ENCODE data around the gene CADM1. TPM values are rescaled to one million over a fixed set of nuclear protein-coding genes. Genes with fewer than 3 reads are reported as not detected.

The CADM1 gene
- total RNA-seq, 2 donors from 2014 or later: 49.6 to 137 TPM

- no peak overlapping the region for H3K27ac ChIP-seq
- no peaks in the 10 kb centered on the region for H3K4me1 ChIP-seq (replicated peaks)
- no peaks in the 10 kb centered on the region for H3K9me3 ChIP-seq
- 63% methylated on average over 2 of the region's 2 CpGs for WGBS
- intact Hi-C loops (cut with DNase I): loop anchor here (10.0 kb wide), 1 partner anchor 727 kb away; no protein-coding TSS in a partner anchor
- TF ChIP-seq POLR2A (IDR thresholded peaks at IDR 0.05) (no peak), POLR2AphosphoS5 (IDR thresholded peaks at IDR 0.05) (no peak), CTCF (IDR thresholded peaks at IDR 0.05) (no peak)
- H3K36me3 ChIP-seq: no peaks in the 10 kb centered on the region
- no peak for DNase-seq (ENCODE audit: low spot score)
- H3K4me3 ChIP-seq: no peak overlapping the region
- no peaks in the 10 kb centered on the region for H3K27me3 ChIP-seq (replicated peaks; ENCODE audit: insufficient read depth)
Observed at GRCh38 chr11:115497303-115497702, 6.9 kb downstream of the CADM1 start.

GRCh38 chr11:115496892-115497291 lies 7.3 kb downstream of the CADM1 start:
- WGBS: 50% methylated on average over 3 of the region's 3 CpGs

GRCh38 chr11:115493905-115494304 lies 10.3 kb downstream of the CADM1 start:
- 92% methylated on average over 2 of the region's 2 CpGs for WGBS
- Histone ChIP-seq H3K4me3 (no peak overlapping the region), H3K27me3 (replicated peaks; ENCODE audit: insufficient read depth) (no peaks in the 10 kb centered on the region), H3K36me3 (no peaks in the 10 kb centered on the region), H3K4me1 (replicated peaks) (no peaks in the 10 kb centered on the region), H3K27ac (no peak overlapping the region), H3K9me3 (no peaks in the 10 kb centered on the region)
- DNase-seq (ENCODE audit: low spot score): no peak
- no peak for TF ChIP-seq POLR2AphosphoS5 (IDR thresholded peaks at IDR 0.05)
- no peak for TF ChIP-seq POLR2A (IDR thresholded peaks at IDR 0.05)
- no peak for TF ChIP-seq CTCF (IDR thresholded peaks at IDR 0.05)
- intact Hi-C loops (cut with DNase I): loop anchor here (10.0 kb wide), 1 partner anchor 731 kb away; no protein-coding TSS in a partner anchor

More at GRCh38 chr11:115496892-115497291, 7.3 kb downstream of the CADM1 start:
- H3K27me3 ChIP-seq (replicated peaks; ENCODE audit: insufficient read depth): no peaks in the 10 kb centered on the region
- TF ChIP-seq POLR2AphosphoS5 (IDR thresholded peaks at IDR 0.05) (no peak), CTCF (IDR thresholded peaks at IDR 0.05) (no peak), POLR2A (IDR thresholded peaks at IDR 0.05) (no peak)
- H3K9me3 ChIP-seq: no peaks in the 10 kb centered on the region
- no peak for DNase-seq (ENCODE audit: low spot score)
- no peak overlapping the region for H3K27ac ChIP-seq
- H3K4me3 ChIP-seq: no peak overlapping the region
- intact Hi-C loops (cut with DNase I): loop anchor here (10.0 kb wide), 1 partner anchor 728 kb away; no protein-coding TSS in a partner anchor
- H3K36me3 ChIP-seq: no peaks in the 10 kb centered on the region
- no peaks in the 10 kb centered on the region for H3K4me1 ChIP-seq (replicated peaks)

GRCh38 chr11:115493488-115493887 lies 10.7 kb downstream of the CADM1 start:
- intact Hi-C loops (cut with DNase I): loop anchor here (10.0 kb wide), 1 partner anchor 731 kb away; no protein-coding TSS in a partner anchor
- DNase-seq (ENCODE audit: low spot score): no peak
- Histone ChIP-seq H3K4me1 (replicated peaks) (no peaks in the 10 kb centered on the region), H3K27ac (no peak overlapping the region), H3K9me3 (no peaks in the 10 kb centered on the region), H3K27me3 (replicated peaks; ENCODE audit: insufficient read depth) (no peaks in the 10 kb centered on the region), H3K36me3 (no peaks in the 10 kb centered on the region), H3K4me3 (no peak overlapping the region)
- TF ChIP-seq POLR2AphosphoS5 (IDR thresholded peaks at IDR 0.05) (no peak), POLR2A (IDR thresholded peaks at IDR 0.05) (no peak), CTCF (IDR thresholded peaks at IDR 0.05) (no peak)
- WGBS: 52% methylated on average over 1 of the region's 1 CpG

- TF ChIP-seq POLR2A (IDR thresholded peaks at IDR 0.05): no peak
- no peak for TF ChIP-seq POLR2AphosphoS5 (IDR thresholded peaks at IDR 0.05)
- no peak for TF ChIP-seq CTCF (IDR thresholded peaks at IDR 0.05)
- DNase-seq (ENCODE audit: low spot score): no peak
- no peak overlapping the region for H3K4me3 ChIP-seq
- intact Hi-C loops (cut with DNase I): no loop called here
- no peak overlapping the region for H3K27ac ChIP-seq
- H3K27me3 ChIP-seq (replicated peaks; ENCODE audit: insufficient read depth): no peaks in the 10 kb centered on the region
- H3K36me3 ChIP-seq: no peaks in the 10 kb centered on the region
- H3K9me3 ChIP-seq: no peaks in the 10 kb centered on the region
- no peaks in the 10 kb centered on the region for H3K4me1 ChIP-seq (replicated peaks)
- WGBS: 93% methylated on average over 4 of the region's 4 CpGs
Observed at GRCh38 chr11:115489466-115489865, 14.7 kb downstream of the CADM1 start.

Data from prostate gland (tissue), 2 donors.